Mesothelial cell of epicardium (in vitro differentiated cells): ENCODE measurements around the gene TOLLIP. TPM values are rescaled to one million over a fixed set of nuclear protein-coding genes. Genes with fewer than 3 reads are reported as not detected.

Source experiments
- DNase-seq, 2 experiments: peaks; one replicate each; pipeline ENCODE4 v3.0.0; 2021; ENCODE audit warnings: low spot score in 2 of 2; ENCODE audit not compliant: unreplicated experiment in 2 of 2
- H3K27ac Mint-ChIP-seq: 2 replicates; pipeline ENCODE4 v1.8.0; 2021; ENCODE audit warnings: mixed read lengths
- H3K27me3 Mint-ChIP-seq: 2 replicates; pipeline ENCODE4 v1.8.0; 2021; ENCODE audit warnings: low read depth, mixed read lengths
- H3K36me3 Mint-ChIP-seq: 2 replicates; pipeline ENCODE4 v1.8.0; 2021; ENCODE audit warnings: mixed read lengths
- H3K4me1 Mint-ChIP-seq: 2 replicates; pipeline ENCODE4 v1.8.0; 2021; ENCODE audit warnings: mixed read lengths
- H3K4me3 Mint-ChIP-seq: 2 replicates; pipeline ENCODE4 v1.8.0; 2021; ENCODE audit warnings: mild to moderate bottlenecking, moderate library complexity, mixed read lengths
- H3K9me3 Mint-ChIP-seq: 2 replicates; pipeline ENCODE4 v1.8.0; 2021; ENCODE audit warnings: mixed read lengths
- CTCF ChIP-seq: fragments of 200-600 bp; sonication (generic); IDR thresholded peaks from one replicate; pipeline ENCODE4 v1.5.0; 2021; ENCODE audit warnings: antibody characterized with exemption; ENCODE audit not compliant: unreplicated experiment
- total RNA-seq: library from RNA; stranded (reverse); gene quantifications from 3 replicates; pipeline ENCODE4 v1.2.1, GENCODE V29; 2021

Gene TOLLIP
- total RNA-seq, 1 donor from 2014 or later = 43.2 TPM

- peaks cover 7% of the 10 kb centered on the region for H3K4me1 Mint-ChIP-seq
- no peak for TF ChIP-seq CTCF
- no peak for DNase-seq
- H3K27ac Mint-ChIP-seq = no peak overlapping the region
- H3K4me3 Mint-ChIP-seq = no peak overlapping the region
- peaks cover 24% of the 10 kb centered on the region for H3K27me3 Mint-ChIP-seq
- H3K9me3 Mint-ChIP-seq = no peaks in the 10 kb centered on the region
- no peaks in the 10 kb centered on the region for H3K36me3 Mint-ChIP-seq
Observed at GRCh38 chr11:1353383-1354124, 44.1 kb upstream of the TOLLIP start.

- no peaks in the 10 kb centered on the region for H3K9me3 Mint-ChIP-seq
- no peak overlapping the region for H3K27ac Mint-ChIP-seq
Observed at GRCh38 chr11:1352696-1353382, 43.4 kb upstream of the TOLLIP start.

GRCh38 chr11:1351278-1351937 lies 42.0 kb upstream of the TOLLIP start:
- Mint-ChIP-seq H3K4me3 (no peak overlapping the region), H3K36me3 (no peaks in the 10 kb centered on the region), H3K4me1 (peaks cover 7% of the 10 kb centered on the region), H3K27ac (no peak overlapping the region), H3K27me3 (peaks cover 15% of the 10 kb centered on the region), H3K9me3 (no peaks in the 10 kb centered on the region)
- TF ChIP-seq CTCF = no peak
- DNase-seq = no peak

More at GRCh38 chr11:1352696-1353382, 43.4 kb upstream of the TOLLIP start:
- no peak for TF ChIP-seq CTCF
- Mint-ChIP-seq H3K4me3 (no peak overlapping the region), H3K36me3 (no peaks in the 10 kb centered on the region), H3K4me1 (peaks cover 7% of the 10 kb centered on the region), H3K27me3 (peaks cover 22% of the 10 kb centered on the region)
- no peak for DNase-seq

- TF ChIP-seq CTCF = no peak
- Mint-ChIP-seq H3K27me3 (peaks cover 12% of the 10 kb centered on the region), H3K27ac (no peak overlapping the region), H3K36me3 (no peaks in the 10 kb centered on the region), H3K4me1 (peaks cover 2% of the 10 kb centered on the region), H3K9me3 (no peaks in the 10 kb centered on the region), H3K4me3 (no peak overlapping the region)
- DNase-seq = no peak
Observed at GRCh38 chr11:1350086-1350725, 40.8 kb upstream of the TOLLIP start.

GRCh38 chr11:1349327-1350041 lies 40.1 kb upstream of the TOLLIP start:
- peaks cover 2% of the 10 kb centered on the region for H3K4me1 Mint-ChIP-seq
- H3K27ac Mint-ChIP-seq = no peak overlapping the region
- no peak for DNase-seq
- H3K27me3 Mint-ChIP-seq = peaks cover 9% of the 10 kb centered on the region
- no peak for TF ChIP-seq CTCF
- no peaks in the 10 kb centered on the region for H3K9me3 Mint-ChIP-seq
- no peaks in the 10 kb centered on the region for H3K36me3 Mint-ChIP-seq
- no peak overlapping the region for H3K4me3 Mint-ChIP-seq
